Measurements from ENCODE around the gene TMEM144.

DNA sequence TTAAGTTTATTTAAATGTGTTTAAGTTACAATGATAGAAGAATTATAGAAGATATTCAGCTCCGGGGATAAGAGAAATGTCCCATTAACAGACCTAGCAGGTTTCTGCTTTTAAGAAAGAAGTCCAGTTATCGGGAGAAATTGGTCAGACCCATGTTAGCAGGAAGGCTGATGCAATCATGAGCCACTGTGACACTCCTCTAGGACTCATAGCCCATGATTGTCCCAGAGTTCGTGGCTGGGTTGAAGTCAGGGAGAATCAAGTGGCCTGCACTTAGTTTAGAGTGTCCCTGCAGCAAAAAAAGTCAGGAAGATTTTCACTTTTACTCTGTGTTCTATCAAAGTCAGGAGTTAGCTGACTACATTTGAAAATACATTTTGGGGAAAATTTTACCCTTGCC, 72.0 kb downstream of the TMEM144 start:
- TF ChIP-seq POLR2A (IDR thresholded peaks at IDR 0.05; ENCODE audit: low read depth, low read length) (no peak), POLR2AphosphoS5 (IDR thresholded peaks at IDR 0.05; ENCODE audit: low read depth, low read length) (no peak), TAF1 (IDR thresholded peaks at IDR 0.05; ENCODE audit: borderline replicate concordance, low read depth, low read length) (no peak)
